Caki2 (cell line): ENCODE measurements around the gene ARCN1. TPM values are rescaled to one million over a fixed set of nuclear protein-coding genes. Genes with fewer than 3 reads are reported as not detected.
"Not testable (repeated sequence)": the region's sequence is repeated elsewhere in the genome, so short reads cannot be mapped to it uniquely, and the experiment has no call there.

Experiments
- DNase-seq: peaks from one replicate; pipeline ENCODE4 v3.0.0-alpha.2; 2015; ENCODE audit warnings: low read depth
- in situ Hi-C: cut with HindIII; loops from 2 replicates; pipeline ENCODE4 v1.10.0; 2016; ENCODE audit warnings: low sequenced_read_pairs, low pct_unique_long_range_greater_than_20kb, mixed read lengths
- total RNA-seq: library from RNA; depleted of rRNA; stranded (reverse); fragments of >200 nt; shearing (Covaris generic); gene quantifications from 2 replicates; pipeline ENCODE4 v1.2.3, GENCODE V29; 2014; ENCODE audit warnings: low replicate concordance

The ARCN1 gene
- total RNA-seq, 1 experiment from 2014 or later, result 80.1 TPM

DNA sequence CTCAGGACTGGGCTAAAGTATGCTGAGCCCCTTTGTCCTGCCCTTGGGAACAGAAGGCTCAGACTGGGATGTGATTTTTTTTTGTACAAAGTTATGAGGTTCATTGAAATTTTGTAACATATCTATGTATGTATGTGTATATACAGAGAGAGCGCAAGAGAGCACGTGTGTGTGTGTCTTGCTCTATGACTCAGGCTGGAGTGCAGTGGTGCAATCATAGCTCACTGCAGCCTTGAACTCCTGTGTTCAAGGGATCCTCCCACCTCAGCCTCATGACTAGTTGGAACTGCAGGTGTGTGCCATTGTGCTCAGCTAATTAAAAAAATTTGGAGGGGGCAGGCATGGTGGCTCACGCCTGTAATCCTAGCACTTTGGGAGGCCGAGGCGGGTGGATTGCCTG, 35.5 kb upstream of the ARCN1 start:
- in situ Hi-C loops, result no loop called here
- no peak for DNase-seq

GRCh38 chr11:118537409-118537980, 34.7 kb upstream of the ARCN1 start:
- DNase-seq, result no peak
- in situ Hi-C loops, result no loop called here

DNA sequence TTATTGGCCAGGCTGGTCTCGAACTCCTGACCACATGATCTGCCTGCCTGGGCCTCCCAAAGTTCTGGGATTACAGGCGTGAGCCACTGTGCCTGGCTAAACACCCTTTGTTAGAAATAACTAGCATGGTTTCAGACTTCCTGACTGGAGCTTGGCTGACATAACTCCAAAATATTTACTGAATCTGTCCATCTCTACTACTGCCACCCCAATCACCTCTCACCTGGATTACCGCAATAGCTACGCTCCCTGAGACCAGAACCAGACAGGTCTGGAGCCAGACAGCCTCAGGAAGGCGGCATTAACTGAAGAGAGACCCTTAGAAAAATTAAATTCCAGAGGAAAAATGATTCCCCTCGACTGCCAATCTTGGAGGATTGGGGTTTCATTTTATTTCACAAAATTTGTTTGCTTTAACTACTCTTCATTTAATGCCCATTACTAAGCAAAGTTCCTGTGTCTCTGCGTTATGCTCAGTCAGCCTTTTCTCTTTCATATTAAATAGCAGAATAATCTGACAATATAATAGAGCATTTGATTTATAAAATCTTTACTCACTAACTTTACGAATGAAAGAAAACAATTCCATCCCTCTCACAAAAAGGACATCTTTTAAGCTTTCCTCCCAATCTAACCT, 28.1 kb upstream of the ARCN1 start:
- in situ Hi-C loops, result no loop called here
- no peak for DNase-seq

DNA sequence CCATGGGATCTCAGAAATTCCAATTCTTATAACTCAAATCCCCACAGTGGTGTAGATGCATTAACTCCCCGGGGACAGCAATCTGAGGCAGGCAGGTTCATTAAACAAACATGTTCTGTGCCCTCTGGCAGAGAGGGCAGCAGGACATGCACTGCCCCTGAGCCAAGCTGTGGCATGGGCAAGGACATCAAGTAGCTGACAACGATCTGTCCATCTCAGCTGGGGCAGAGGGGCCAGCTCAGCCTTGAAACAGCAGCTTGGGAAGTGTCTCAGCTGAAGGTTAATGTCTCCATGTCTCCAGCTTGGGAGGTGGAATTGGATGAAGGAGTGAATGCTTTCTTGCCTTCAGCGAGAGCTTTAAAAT, 27.6 kb upstream of the ARCN1 start:
- in situ Hi-C loops, result no loop called here
- DNase-seq, result no peak

- in situ Hi-C loops, result no loop called here
- DNase-seq, result no peak
Measured at GRCh38 chr11:118545533-118545932, 26.7 kb upstream of the ARCN1 start.

DNA sequence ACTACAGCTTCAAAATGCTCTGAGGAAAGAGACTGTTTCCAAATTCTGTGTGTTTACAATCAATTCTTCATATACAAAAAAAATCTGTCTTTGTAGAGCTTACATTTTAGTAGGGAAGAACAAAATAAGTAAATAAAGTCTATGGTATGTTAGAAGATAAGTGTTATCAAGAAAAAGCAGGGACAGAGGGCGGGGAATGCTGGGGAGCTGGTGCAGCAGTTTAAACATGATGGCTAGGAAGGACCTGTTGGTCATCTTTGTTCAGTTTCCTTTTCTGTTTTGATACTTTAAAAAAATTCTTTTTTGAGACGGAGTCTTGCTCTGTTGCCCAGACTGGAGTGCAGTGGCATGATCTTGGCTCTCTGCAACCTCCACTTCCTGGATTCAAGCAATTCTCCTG, 25.1 kb upstream of the ARCN1 start:
- in situ Hi-C loops, result no loop called here
- no peak for DNase-seq

DNA sequence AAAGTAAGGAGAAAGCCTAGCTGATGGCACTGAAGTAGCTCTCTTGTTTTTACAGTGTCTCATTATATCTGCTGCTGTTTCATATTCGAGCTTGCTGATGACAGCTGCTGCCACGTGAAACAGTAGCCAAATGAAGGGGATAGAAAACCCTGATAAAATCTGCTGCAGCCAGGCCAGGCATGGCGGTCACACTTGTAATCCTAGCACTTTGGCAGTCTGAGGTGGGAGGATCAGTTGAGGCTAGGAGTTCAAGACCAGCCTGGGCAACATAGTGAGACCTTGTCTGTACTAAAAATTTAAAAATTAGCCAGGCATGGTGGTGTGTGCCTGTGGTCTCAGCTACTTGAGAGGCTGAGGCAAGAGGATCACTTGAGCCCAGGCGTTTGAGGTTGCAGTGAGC, 19.9 kb upstream of the ARCN1 start:
- DNase-seq, result no peak

GRCh38 chr11:118560806-118561205, 11.4 kb upstream of the ARCN1 start:
- in situ Hi-C loops, result no loop called here
- no peak for DNase-seq

More for the DNA sequence above, 19.9 kb upstream of the ARCN1 start:
- in situ Hi-C loops, result no loop called here

DNA sequence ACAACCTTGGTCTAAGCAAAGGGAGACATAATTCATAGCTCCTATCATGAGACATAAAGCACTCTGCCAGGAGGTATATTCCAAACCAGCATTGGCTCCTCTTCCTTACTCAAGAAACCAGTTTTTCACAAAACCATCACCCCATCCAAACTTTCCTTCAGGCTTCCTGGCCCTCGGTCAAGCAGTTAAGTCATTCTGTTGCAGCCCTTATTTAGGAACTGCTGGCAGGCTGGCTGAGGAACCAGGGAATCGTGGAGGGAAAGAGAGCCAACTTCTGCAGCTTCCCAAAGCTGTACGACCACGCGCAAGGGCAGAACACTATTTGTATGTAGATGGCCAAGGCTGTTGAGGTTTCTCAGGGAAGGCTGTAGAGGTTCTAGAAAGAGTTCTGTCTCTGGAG, 7.2 kb upstream of the ARCN1 start:
- in situ Hi-C loops, result no loop called here
- no peak for DNase-seq

- DNase-seq, result no peak
- in situ Hi-C loops, result no loop called here
Measured at GRCh38 chr11:118569670-118570069, 2.5 kb upstream of the ARCN1 start.

GRCh38 chr11:118570787-118571186, 1.4 kb upstream of the ARCN1 start:
- in situ Hi-C loops, result no loop called here
- no peak for DNase-seq

GRCh38 chr11:118571701-118572060, 528 bp upstream of the ARCN1 start:
- in situ Hi-C loops, result not testable (repeated sequence)
- DNase-seq, result peak; percentile 11

DNA sequence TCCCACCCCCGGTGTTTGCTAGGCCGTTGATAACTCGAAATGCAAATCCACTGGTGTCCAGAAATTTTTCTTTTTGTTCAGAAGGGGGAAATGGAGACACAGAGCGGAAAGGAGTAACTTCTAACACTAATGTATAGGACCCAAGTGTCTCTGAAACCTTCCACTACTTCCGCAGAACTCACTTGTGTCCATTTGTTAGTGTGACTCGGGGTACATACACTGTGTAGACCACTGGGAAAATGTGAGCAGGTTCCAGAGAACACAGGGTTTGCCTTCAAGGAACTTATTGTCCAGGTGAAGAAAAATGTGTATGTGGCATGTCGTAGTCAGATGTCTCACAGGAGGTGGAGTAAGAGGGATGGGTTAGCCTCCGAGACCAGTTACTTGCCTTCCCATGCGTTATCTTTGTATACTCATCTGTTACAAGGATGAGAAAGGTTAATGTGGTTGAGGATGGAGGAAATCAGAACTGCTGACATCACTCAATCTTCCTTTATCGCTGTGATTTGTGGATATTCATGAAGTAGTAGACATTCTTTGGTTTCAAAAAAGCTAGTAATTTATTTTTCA, 857 bp downstream of the ARCN1 start:
- peak; percentile 43 for DNase-seq
- in situ Hi-C loops, result no loop called here

GRCh38 chr11:118574636-118575035, 2.4 kb downstream of the ARCN1 start:
- no peak for DNase-seq
- in situ Hi-C loops, result no loop called here

DNA sequence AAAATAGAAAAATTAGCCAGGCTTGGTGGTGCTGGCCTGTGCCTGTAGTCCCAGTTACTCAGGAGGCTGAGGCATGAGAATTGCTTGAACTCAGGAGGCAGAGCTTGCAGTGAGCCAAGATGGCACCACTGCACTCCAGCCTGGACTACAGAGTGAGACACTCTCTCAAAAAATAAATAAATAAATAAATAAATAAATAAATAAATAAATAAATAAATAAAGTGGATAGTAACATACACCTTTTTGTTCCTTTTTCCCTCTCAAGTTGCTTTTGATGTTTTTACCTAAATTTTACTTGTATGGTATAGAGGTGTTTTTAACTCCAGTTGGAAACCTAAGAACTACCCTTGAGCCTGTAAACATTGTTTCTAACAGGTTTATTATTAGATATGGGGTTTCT, 5.8 kb downstream of the ARCN1 start:
- DNase-seq, in situ Hi-C loops: not testable (repeated sequence)

GRCh38 chr11:118581057-118581456, 8.8 kb downstream of the ARCN1 start:
- in situ Hi-C loops, result no loop called here
- DNase-seq, result no peak

- DNase-seq, result no peak
- in situ Hi-C loops, result no loop called here
Measured at GRCh38 chr11:118587952-118588351, 15.7 kb downstream of the ARCN1 start.

- no peak for DNase-seq
- in situ Hi-C loops, result no loop called here
Measured at GRCh38 chr11:118592616-118593367, 20.6 kb downstream of the ARCN1 start.

DNA sequence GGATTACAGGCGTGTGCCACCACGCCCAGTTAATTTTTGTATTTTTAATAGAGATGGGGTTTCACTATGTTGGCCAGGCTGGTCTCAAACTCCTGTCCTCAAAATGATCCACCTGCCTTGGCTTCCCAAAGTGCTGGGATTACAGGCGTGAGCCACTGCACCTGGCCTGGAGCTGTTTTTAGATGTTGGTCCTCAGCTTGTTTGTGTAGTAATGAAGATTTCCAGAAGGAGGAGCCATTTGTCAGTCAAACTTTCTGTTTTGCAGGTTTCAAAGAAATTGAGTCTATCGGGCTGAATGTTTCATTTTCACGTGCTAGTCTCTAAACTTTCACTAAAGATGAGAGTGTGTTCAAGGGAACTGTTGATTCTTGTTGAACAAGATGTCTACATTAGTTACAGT, 22.8 kb downstream of the ARCN1 start:
- DNase-seq, in situ Hi-C loops: not testable (repeated sequence)
